PFSK-1 (cell line): ENCODE data around the gene MAPK12.

ENCODE experiments used
- POLR2AphosphoS5 ChIP-seq: IDR thresholded peaks from 2 replicates; pipeline ENCODE4 v1.6.1; 2012; ENCODE audit warnings: low read depth, mild to moderate bottlenecking, control low read depth, low read length, moderate library complexity
- REST ChIP-seq, 2 experiments: IDR thresholded peaks; 2 replicates each; pipeline versions ENCODE4 v1.6.1 to v1.8.0; 2011 to 2012; ENCODE audit warnings: low read depth in 2 of 2, low read length in 2 of 2, control low read depth in 1 of 2, inconsistent platforms in 1 of 2, mild to moderate bottlenecking in 1 of 2, moderate library complexity in 1 of 2; ENCODE audit not compliant: insufficient read depth in 1 of 2
- SIN3A ChIP-seq: IDR thresholded peaks from 2 replicates; pipeline ENCODE4 v1.6.1; 2012; ENCODE audit warnings: mild to moderate bottlenecking, low read length, moderate library complexity, borderline replicate concordance; ENCODE audit not compliant: insufficient read depth
- TAF1 ChIP-seq: IDR thresholded peaks from 2 replicates; pipeline ENCODE4 v1.6.1; 2012; ENCODE audit warnings: low read length, control low read depth, borderline replicate concordance; ENCODE audit not compliant: insufficient read depth

- TF ChIP-seq SIN3A, result no peak
- no peak for TF ChIP-seq POLR2AphosphoS5
- no peak for TF ChIP-seq TAF1
- no peak for TF ChIP-seq REST (IDR thresholded peaks at IDR 0.05; ENCODE audit: insufficient read depth in 1 of 2, low read depth in 2 of 2, low read length in 2 of 2)
Observed at GRCh38 chr22:50248196-50249081, 13.0 kb downstream of the MAPK12 start.
